Measurements from ENCODE around the gene TFCP2L1.

GRCh38 chr2:121247971-121248370 lies 37.0 kb downstream of the TFCP2L1 start:
- TF ChIP-seq CTCF (conservative IDR thresholded peaks at IDR 0.05 in 1 of 2, IDR thresholded peaks at IDR 0.05 in 1 of 2; ENCODE audit: low read depth in 1 of 2, low read length in 2 of 2) (no peak), EZH2 (IDR thresholded peaks at IDR 0.05; ENCODE audit: low read length, missing control alignments) (no peak)

Data from fibroblast of lung (primary cell).